Measurements from ENCODE around the gene ZNF597.
"Not testable (repeated sequence)": the region's sequence is repeated elsewhere in the genome, so short reads cannot be mapped to it uniquely, and the experiment has no call there.

The ZNF597 gene

GRCh38 chr16:3475604-3476375 lies 32.5 kb upstream of the ZNF597 start (continued):
- TF ChIP-seq CSRNP3 (CRISPR knock-in tag; IDR thresholded peaks at IDR 0.05) (no peak), TOX (CRISPR knock-in tag; IDR thresholded peaks at IDR 0.05; ENCODE audit: borderline replicate concordance) (no peak)

GRCh38 chr16:3474870-3475269 lies 31.6 kb upstream of the ZNF597 start:
- not testable (repeated sequence) for ATAC-seq

GRCh38 chr16:3474136-3474779 lies 31.0 kb upstream of the ZNF597 start:
- no peak for ATAC-seq
- TF ChIP-seq SNAI2 (CRISPR knock-in tag; IDR thresholded peaks at IDR 0.05) = no peak
- no peak for TF ChIP-seq TOX (CRISPR knock-in tag; IDR thresholded peaks at IDR 0.05; ENCODE audit: borderline replicate concordance)
- TF ChIP-seq OSR1 (CRISPR knock-in tag; IDR thresholded peaks at IDR 0.05) = no peak
- TF ChIP-seq ARNTL (CRISPR knock-in tag; IDR thresholded peaks at IDR 0.05; ENCODE audit: borderline replicate concordance, low read depth) = no peak
- no peak for TF ChIP-seq ZNF70 (CRISPR knock-in tag; IDR thresholded peaks at IDR 0.05)
- TF ChIP-seq CSRNP3 (CRISPR knock-in tag; IDR thresholded peaks at IDR 0.05) = no peak
- TF ChIP-seq BACH2 (CRISPR knock-in tag; IDR thresholded peaks at IDR 0.05; ENCODE audit: borderline replicate concordance) = no peak
- no peak for TF ChIP-seq ZC3H10 (CRISPR knock-in tag; IDR thresholded peaks at IDR 0.05)
- no peak for TF ChIP-seq PATZ1 (CRISPR knock-in tag; IDR thresholded peaks at IDR 0.05; ENCODE audit: borderline replicate concordance)
- no peak for TF ChIP-seq TSHZ2 (CRISPR knock-in tag; IDR thresholded peaks at IDR 0.05)
- no peak for TF ChIP-seq ZNF8 (CRISPR knock-in tag; IDR thresholded peaks at IDR 0.05)
- no peak for TF ChIP-seq ESRRG (CRISPR knock-in tag; IDR thresholded peaks at IDR 0.05)
- no peak for TF ChIP-seq TCF4 (CRISPR knock-in tag; IDR thresholded peaks at IDR 0.05; ENCODE audit: borderline replicate concordance)

GRCh38 chr16:3473596-3473943 lies 30.3 kb upstream of the ZNF597 start:
- ATAC-seq = not testable (repeated sequence)

GRCh38 chr16:3472878-3473595 lies 29.7 kb upstream of the ZNF597 start:
- no peak for TF ChIP-seq BACH2 (CRISPR knock-in tag; IDR thresholded peaks at IDR 0.05; ENCODE audit: borderline replicate concordance)
- TF ChIP-seq PATZ1 (CRISPR knock-in tag; IDR thresholded peaks at IDR 0.05; ENCODE audit: borderline replicate concordance) = no peak
- no peak for TF ChIP-seq ZFP30 (CRISPR knock-in tag; IDR thresholded peaks at IDR 0.05)
- TF ChIP-seq PPARA (CRISPR knock-in tag; IDR thresholded peaks at IDR 0.05; ENCODE audit: borderline replicate concordance) = no peak
- TF ChIP-seq CSDC2 (CRISPR knock-in tag; IDR thresholded peaks at IDR 0.05) = no peak
- TF ChIP-seq ZC3H10 (CRISPR knock-in tag; IDR thresholded peaks at IDR 0.05) = no peak
- no peak for TF ChIP-seq ZNF8 (CRISPR knock-in tag; IDR thresholded peaks at IDR 0.05)
- TF ChIP-seq ESRRG (CRISPR knock-in tag; IDR thresholded peaks at IDR 0.05) = no peak
- no peak for TF ChIP-seq ZNF565 (CRISPR knock-in tag; conservative IDR thresholded peaks at IDR 0.05; ENCODE audit: low read depth)
- no peak for TF ChIP-seq TSHZ2 (CRISPR knock-in tag; IDR thresholded peaks at IDR 0.05)
- TF ChIP-seq TCF4 (CRISPR knock-in tag; IDR thresholded peaks at IDR 0.05; ENCODE audit: borderline replicate concordance) = no peak
- ATAC-seq = no peak

Measured in SK-N-SH treated with all-trans-retinoic acid at 6 μM for 48 hours (cell line).